Measurements from ENCODE around the gene CREG2.

DNA sequence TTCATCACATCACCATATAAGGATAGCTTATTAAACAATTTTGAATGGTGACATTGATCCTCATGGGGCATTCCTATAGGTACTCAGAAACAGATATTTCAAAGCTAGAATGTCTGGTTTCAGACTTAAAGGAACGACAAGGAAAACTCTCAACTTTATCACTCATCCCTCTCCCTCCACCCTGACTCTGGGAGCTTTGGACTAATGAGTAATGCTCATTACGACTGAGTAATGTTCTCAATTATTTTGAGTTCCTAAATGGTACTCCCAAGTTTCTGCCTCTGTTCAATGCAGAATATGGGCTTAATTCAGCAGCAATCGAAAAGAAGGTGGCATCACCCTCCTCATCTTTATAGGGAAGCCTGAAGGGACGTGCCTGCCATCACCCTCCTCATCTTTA lies 44.2 kb upstream of the CREG2 start:
- TF ChIP-seq CTCF (IDR thresholded peaks at IDR 0.05) (no peak), POLR2A (IDR thresholded peaks at IDR 0.05) (no peak)
